ENCODE measurements around the gene MAP3K3.

The MAP3K3 gene

DNA sequence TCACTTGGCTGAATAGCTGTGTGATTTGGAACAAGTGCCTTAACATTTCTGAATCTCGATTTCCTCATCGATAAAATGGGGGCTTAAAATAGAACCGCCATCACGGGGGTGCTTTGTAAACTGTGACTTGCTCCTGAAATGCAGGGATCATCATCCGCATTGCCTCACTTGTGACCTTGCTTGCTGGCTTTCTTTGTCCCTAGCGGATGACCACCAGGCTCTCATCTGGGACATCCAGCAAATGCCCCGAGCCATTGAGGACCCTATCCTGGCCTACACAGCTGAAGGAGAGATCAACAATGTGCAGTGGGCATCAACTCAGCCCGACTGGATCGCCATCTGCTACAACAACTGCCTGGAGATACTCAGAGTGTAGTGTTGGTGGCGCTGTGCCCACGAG is 33.4 kb upstream of the MAP3K3 start:
- no peak for DNase-seq (ENCODE audit: low read depth)
- no peak overlapping the region for H3K4me3 ChIP-seq (ENCODE audit: control insufficient read depth, low read depth, low read length)
- TF ChIP-seq, protein P1, sequence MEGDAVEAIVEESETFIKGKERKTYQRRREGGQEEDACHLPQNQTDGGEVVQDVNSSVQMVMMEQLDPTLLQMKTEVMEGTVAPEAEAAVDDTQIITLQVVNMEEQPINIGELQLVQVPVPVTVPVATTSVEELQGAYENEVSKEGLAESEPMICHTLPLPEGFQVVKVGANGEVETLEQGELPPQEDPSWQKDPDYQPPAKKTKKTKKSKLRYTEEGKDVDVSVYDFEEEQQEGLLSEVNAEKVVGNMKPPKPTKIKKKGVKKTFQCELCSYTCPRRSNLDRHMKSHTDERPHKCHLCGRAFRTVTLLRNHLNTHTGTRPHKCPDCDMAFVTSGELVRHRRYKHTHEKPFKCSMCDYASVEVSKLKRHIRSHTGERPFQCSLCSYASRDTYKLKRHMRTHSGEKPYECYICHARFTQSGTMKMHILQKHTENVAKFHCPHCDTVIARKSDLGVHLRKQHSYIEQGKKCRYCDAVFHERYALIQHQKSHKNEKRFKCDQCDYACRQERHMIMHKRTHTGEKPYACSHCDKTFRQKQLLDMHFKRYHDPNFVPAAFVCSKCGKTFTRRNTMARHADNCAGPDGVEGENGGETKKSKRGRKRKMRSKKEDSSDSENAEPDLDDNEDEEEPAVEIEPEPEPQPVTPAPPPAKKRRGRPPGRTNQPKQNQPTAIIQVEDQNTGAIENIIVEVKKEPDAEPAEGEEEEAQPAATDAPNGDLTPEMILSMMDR (IDR thresholded peaks at IDR 0.05; ENCODE audit: control insufficient read depth, insufficient read depth, low read depth, low read length, missing control alignments), result no peak

DNA sequence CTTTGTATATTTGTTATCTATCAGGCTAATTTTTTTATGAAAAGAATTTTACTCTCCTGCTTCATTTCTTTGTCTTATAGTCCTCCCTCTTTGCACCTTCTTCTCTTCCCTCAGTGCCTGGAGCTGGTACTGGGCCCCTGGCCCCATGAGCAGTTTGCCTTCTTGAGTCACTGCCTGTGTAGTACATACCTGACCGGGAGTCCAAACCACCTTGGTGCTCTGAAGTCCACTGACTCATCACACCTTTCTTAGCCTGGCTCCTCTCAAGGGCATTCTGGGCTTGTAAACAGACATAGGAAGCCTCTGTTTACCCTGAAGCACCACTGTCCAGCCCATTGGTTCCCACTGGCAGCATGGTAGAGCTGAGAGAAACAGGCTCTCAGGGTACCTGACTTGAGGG is 32.6 kb upstream of the MAP3K3 start:
- H3K4me3 ChIP-seq (ENCODE audit: control insufficient read depth, low read depth, low read length), result no peak overlapping the region
- TF ChIP-seq, protein P1 (IDR thresholded peaks at IDR 0.05; ENCODE audit: control insufficient read depth, insufficient read depth, low read depth, low read length, missing control alignments), result no peak

DNA sequence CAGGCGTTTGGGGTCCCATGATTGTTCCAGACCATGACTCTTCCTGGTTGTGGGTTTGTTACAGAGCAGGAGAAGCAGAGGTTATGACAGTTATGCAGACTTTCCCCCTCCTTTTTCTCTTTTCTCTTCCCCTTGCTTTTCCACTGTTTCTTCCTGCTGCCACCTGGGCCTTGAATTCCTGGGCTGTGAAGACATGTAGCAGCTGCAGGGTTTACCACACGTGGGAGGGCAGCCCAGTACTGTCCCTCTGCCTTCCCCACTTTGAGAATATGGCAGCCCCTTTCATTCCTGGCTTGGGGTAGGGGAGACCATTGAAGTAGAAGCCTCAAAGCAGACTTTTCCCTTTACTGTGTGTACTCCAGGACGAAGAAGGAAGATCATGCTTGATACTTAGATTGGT is 29.4 kb upstream of the MAP3K3 start:
- H3K4me3 ChIP-seq (ENCODE audit: control insufficient read depth, low read depth, low read length), result no peak overlapping the region
- DNase-seq (ENCODE audit: low read depth), result no peak
- TF ChIP-seq, protein P1 (IDR thresholded peaks at IDR 0.05; ENCODE audit: control insufficient read depth, insufficient read depth, low read depth, low read length, missing control alignments), result no peak

More for the DNA sequence above, 32.6 kb upstream of the MAP3K3 start:
- DNase-seq (ENCODE audit: low read depth), result no peak

DNA sequence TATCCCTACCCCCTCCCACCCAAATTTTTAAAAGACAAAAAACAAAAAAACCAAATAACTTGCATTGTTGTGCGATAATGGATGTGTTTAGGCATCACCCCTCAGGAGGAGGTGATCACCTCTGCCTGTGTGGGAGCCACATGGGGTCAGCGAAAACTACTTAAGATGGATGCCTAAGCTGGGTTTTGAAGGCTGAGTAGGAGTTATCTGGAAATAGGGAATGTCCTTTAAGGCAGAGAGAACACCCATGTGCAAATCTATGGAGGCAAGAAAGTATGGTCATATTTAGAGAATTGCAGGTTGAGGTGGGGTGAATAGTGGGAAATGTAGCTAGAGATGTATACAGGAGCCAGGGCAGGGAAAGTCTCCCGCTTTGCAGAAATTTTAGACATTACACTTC is 27.1 kb upstream of the MAP3K3 start:
- TF ChIP-seq, protein P1 (IDR thresholded peaks at IDR 0.05; ENCODE audit: control insufficient read depth, insufficient read depth, low read depth, low read length, missing control alignments), result no peak
- no peak overlapping the region for H3K4me3 ChIP-seq (ENCODE audit: control insufficient read depth, low read depth, low read length)

DNA sequence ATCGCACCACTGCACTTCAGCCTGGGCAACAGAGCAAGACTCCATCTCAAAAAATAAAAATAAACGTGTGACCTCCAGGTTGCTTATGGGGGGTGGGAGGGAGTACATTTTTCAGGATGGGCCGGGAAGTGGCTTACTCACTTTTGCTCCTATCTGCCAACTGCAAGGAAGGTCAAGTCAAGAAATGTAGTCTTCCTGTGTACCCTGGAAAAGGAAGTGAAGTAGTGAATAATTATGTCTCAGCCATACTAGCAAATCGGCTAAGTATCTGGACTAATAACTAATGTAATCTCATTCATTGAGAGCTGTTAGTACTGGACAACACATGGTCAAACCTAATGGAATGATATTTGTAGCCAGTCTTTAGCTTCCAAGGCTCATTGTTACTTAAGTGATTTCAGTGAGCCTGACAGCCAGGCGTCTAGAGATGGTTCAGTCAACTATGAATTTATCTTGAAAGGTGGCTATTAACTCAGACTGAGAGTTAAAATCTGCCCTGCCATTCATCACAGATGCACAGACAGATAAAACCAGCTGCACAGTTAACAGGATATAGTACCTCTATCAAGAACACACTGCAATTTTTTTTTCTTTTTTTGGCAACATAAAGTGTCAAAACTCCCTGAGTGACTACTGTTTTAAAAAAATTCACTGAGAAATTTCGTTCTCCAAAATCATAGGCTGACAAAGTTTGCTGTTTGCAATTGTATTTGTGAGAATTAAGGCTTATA is 25.2 kb upstream of the MAP3K3 start:
- TF ChIP-seq, protein P1 (IDR thresholded peaks at IDR 0.05; ENCODE audit: control insufficient read depth, insufficient read depth, low read depth, low read length, missing control alignments), result no peak
- DNase-seq (ENCODE audit: low read depth), result no peak
- no peak overlapping the region for H3K4me3 ChIP-seq (ENCODE audit: control insufficient read depth, low read depth, low read length)

More for the DNA sequence above, 27.1 kb upstream of the MAP3K3 start:
- DNase-seq (ENCODE audit: low read depth), result no peak

DNA sequence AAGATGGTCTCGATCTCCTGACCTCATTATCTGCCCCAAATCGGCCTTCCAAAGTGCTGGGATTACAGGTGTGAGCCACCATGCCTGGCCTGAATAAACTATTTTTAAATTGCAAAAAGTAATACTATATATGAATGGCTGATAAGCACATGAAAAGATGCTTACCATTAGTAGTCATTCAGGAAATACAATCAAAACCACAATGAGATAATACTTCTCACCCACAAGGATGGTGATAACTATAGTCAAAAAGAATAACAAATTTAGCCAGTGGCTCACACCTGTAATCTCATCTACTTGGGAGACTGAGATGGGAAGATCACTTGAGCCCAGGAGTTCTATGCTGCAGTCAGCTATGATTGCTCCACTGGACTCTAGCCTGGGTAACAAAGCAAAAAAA is 23.9 kb upstream of the MAP3K3 start:
- DNase-seq (ENCODE audit: low read depth), result no peak
- TF ChIP-seq, protein P1 (IDR thresholded peaks at IDR 0.05; ENCODE audit: control insufficient read depth, insufficient read depth, low read depth, low read length, missing control alignments), result no peak

More for the DNA sequence above, 23.9 kb upstream of the MAP3K3 start:
- no peak overlapping the region for H3K4me3 ChIP-seq (ENCODE audit: control insufficient read depth, low read depth, low read length)

Data from AG09309 (cell line).